IPS DF 6.9 (cell line): ENCODE data around the gene RUFY3.
"Not testable (repeated sequence)": the region's sequence is repeated elsewhere in the genome, so short reads cannot be mapped to it uniquely, and the experiment has no call there.

Source experiments
- DNase-seq: peaks from one replicate; pipeline ENCODE4 v3.0.0-alpha.2; 2013; ENCODE audit warnings: low read depth, low spot score
- H3K27ac ChIP-seq: one replicate; pipeline ENCODE4 v1.5.1; 2013; ENCODE audit warnings: low read length, control low read depth
- H3K27me3 ChIP-seq: 2 replicates; pipeline ENCODE4 v1.6.1; 2013; ENCODE audit warnings: mild to moderate bottlenecking, low read length; ENCODE audit not compliant: control insufficient read depth, insufficient read depth
- H3K36me3 ChIP-seq: 2 replicates; pipeline ENCODE4 v1.6.1; 2013; ENCODE audit warnings: low read length; ENCODE audit not compliant: control insufficient read depth, insufficient read depth
- H3K4me1 ChIP-seq: 2 replicates; pipeline ENCODE4 v1.6.1; 2013; ENCODE audit warnings: low read length; ENCODE audit not compliant: control insufficient read depth, insufficient read depth
- H3K4me3 ChIP-seq: 2 replicates; pipeline ENCODE4 v1.5.1; 2013; ENCODE audit warnings: mild to moderate bottlenecking, low read length
- H3K9me3 ChIP-seq: 2 replicates; pipeline ENCODE4 v1.6.1; 2013; ENCODE audit warnings: low read length, inconsistent platforms; ENCODE audit not compliant: control insufficient read depth, insufficient read depth
- WGBS: extraction: QIAGEN DNeasy Blood & Tissue Kit; methylation state at CpG from one replicate; pipeline ENCODE4 v1.1.7; 2013; ENCODE audit warnings: mixed read lengths, missing lambda C conversion rate; ENCODE audit not compliant: insufficient read length, insufficient coverage; 5-methylcytosine and 5-hydroxymethylcytosine counted together

The RUFY3 gene

DNA sequence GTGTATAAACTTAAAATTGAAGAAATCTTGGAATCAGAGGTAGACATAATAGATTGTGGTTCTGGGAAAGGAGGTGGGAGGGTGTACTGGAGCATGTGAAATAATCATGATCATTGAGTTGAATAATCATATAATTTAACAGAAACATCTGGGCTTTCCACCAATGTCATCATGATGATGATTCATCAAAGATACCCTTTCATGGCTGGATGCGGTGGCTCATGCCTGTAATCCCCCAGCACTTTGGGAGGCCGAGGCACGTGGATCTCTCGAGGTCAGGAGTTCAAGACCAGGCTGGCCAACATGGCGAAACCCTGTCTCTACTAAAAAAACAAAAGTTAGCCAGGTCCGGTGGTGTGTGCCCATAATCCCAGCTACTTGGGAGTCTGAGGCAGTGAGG is 6.7 kb upstream of the RUFY3 start:
- H3K4me1 ChIP-seq = no peaks in the 10 kb centered on the region
- no peaks in the 10 kb centered on the region for H3K36me3 ChIP-seq
- H3K27ac ChIP-seq = no peak overlapping the region
- no peaks in the 10 kb centered on the region for H3K27me3 ChIP-seq
- WGBS = no CpG with 5 or more reads among the region's 6 CpGs
- no peaks in the 10 kb centered on the region for H3K9me3 ChIP-seq
- no peak overlapping the region for H3K4me3 ChIP-seq
- no peak for DNase-seq

DNA sequence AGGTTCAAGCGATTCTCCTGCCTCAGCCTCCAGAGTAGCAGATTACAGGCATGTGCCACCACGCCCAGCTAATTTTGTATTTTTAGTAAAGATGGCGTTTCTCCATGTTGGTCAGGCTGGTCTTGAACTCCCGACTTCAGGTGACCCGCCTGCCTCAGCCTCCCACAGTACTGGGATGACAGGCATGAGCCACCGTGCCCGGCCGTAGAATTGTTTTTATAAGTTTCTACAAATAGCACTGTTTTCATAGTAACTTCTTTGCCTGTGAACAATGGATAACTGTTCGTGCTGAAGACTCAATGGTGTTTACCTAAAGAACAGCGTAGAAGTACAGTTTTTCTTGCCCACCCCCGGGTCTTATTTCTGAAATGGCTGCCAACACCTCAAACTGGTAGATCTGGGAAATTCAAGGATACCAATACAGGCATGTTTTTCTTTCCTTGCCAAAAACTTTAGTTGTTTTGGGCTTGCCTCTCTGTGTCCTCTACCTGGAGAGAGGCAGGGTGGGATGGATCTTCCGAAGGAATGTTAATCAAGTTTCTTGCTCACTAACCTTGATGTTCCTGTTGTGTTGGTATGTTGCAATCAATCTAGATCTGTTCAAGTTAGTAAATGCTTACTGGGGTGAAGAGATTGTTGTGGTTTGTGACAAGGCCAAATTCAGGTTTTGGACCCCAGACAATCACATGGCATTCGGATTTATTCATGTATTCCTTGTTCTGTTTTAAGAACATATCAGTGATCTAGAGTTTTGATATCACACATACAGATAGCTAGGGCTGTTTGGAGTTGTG is 2.8 kb upstream of the RUFY3 start:
- H3K27ac ChIP-seq = no peak overlapping the region
- WGBS = no CpG with 5 or more reads among the region's 13 CpGs
- no peak overlapping the region for H3K4me3 ChIP-seq
- H3K9me3 ChIP-seq = no peaks in the 10 kb centered on the region
- no peak for DNase-seq
- no peaks in the 10 kb centered on the region; the same call in 1 of the 2 replicates for H3K36me3 ChIP-seq
- no peaks in the 10 kb centered on the region for H3K27me3 ChIP-seq
- peaks cover 1% of the 10 kb centered on the region; the same call in 1 of the 2 replicates for H3K4me1 ChIP-seq

DNA sequence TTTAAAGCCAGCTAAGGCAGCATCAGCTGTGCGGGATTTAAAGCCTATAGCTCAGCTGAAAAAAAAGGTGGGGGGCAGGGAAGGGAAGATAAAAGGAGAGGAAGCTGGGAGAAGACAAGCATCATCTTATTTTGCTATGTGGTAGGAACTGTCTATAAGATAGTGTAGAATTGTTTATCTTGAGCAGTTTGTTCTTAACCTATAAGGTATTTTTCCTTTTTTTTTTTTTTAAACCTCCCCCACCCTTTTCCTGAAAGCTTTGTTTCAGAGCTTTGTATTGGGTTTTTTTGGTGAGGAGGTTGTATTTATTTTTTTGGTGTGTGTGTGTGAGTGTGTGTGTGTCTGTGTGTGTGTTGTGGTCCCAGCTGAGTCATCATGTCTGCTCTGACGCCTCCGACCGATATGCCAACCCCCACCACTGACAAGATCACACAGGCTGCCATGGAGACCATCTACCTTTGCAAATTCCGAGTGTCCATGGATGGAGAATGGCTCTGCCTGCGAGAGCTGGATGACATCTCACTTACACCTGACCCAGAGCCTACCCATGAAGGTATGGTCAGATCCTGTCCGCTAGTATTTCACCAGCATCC is 531 bp downstream of the RUFY3 start:
- DNase-seq = no peak
- Histone ChIP-seq H3K4me1 (peaks cover 1% of the 10 kb centered on the region; the same call in 1 of the 2 replicates), H3K27ac (no peak overlapping the region), H3K9me3 (no peaks in the 10 kb centered on the region), H3K4me3 (no peak overlapping the region), H3K36me3 (no peaks in the 10 kb centered on the region; the same call in 1 of the 2 replicates), H3K27me3 (no peaks in the 10 kb centered on the region)
- WGBS = no CpG with 5 or more reads among the region's 7 CpGs

DNA sequence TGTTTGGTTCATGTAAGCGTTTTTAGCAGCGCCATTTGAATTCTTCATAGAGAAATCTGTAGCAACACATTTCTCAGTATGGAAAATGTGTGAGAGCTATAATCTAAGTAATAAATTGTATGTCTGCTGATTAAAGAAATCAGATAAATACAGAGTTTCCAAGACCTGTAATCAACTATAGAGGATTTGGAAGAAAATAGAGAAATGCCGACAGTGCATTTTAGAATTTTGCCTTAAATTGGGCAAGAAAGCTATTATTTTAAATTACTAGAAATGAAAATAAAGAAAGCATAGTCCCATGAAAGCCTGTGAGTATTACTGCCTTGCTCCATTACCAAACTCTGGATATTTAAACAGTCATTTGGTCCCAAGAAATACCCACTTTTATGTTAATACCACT is 2.7 kb downstream of the RUFY3 start:
- no peak for DNase-seq
- no CpG with 5 or more reads among the region's 3 CpGs for WGBS
- no peak overlapping the region for H3K27ac ChIP-seq
- H3K27me3 ChIP-seq = no peaks in the 10 kb centered on the region
- H3K36me3 ChIP-seq = no peaks in the 10 kb centered on the region; the same call in 1 of the 2 replicates
- H3K9me3 ChIP-seq = no peaks in the 10 kb centered on the region
- H3K4me1 ChIP-seq = peaks cover 1% of the 10 kb centered on the region; the same call in 1 of the 2 replicates
- H3K4me3 ChIP-seq = no peak overlapping the region

DNA sequence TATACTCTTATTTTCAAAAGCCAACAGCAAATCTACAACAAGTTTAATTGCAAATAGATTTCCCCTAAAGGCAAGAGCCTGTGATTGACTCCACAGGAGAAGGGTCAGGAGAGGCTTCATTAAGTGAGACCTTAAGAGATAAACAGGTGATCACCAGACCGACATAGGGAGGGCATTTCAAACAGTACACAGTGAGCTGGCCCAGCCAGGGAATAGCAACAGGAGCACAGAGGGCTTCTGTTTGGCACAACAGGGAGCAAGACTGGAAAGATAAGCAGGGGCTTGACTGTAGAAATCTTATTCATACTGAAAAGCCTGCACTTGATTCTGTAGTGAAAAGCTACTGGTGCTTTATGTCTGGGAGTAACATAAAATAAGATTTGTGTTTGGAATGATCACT is 3.9 kb downstream of the RUFY3 start:
- Histone ChIP-seq H3K4me1 (peaks cover 1% of the 10 kb centered on the region; the same call in 1 of the 2 replicates), H3K4me3 (no peak overlapping the region), H3K9me3 (no peaks in the 10 kb centered on the region), H3K27ac (no peak overlapping the region), H3K27me3 (no peaks in the 10 kb centered on the region), H3K36me3 (no peaks in the 10 kb centered on the region; the same call in 1 of the 2 replicates)
- no peak for DNase-seq
- no CpG with 5 or more reads among the region's 1 CpG for WGBS

DNA sequence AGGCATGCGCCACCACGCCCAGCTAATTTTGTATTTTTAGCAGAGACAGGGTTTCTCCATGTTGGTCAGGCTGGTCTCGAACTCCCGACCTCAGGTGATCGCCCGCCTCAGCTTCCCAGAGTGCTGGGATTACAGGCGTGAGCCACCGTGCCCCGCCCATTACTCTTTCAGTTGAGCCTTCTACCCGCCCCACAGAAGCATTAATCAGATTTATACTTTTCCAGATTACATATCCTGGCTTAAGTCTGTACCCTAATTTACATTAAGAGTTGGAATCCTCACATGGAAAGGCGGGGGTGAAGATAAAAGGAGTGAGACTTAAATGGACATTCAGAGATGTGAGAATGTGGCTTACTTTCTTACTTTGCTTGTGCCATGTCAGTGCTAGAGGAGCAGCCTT is 4.8 kb downstream of the RUFY3 start:
- DNase-seq, H3K36me3 ChIP-seq, H3K9me3 ChIP-seq, H3K4me1 ChIP-seq, H3K27ac ChIP-seq, H3K4me3 ChIP-seq, H3K27me3 ChIP-seq: not testable (repeated sequence)
- WGBS = no CpG with 5 or more reads among the region's 11 CpGs

DNA sequence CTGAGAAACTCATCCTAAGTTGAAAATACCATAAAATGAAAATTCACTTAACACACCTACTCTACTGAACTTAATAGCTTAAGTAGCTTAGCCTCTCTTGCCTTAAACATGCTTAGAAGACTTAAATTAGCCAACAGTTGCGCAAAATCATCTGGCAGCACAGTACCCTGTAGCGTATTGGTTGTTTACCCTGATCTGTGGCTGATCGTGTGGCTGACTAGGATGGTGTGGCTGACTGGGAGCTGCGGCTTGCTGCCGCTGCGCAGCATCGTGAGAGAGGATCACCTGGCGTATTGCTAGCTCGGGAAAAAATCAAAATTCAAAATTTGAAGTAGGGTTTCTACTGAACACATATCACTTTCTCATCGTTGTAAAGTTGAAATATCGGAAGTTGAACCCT is 6.3 kb downstream of the RUFY3 start:
- Histone ChIP-seq H3K9me3 (no peaks in the 10 kb centered on the region), H3K27ac (no peak overlapping the region), H3K4me1 (no peaks in the 10 kb centered on the region), H3K36me3 (no peaks in the 10 kb centered on the region; the same call in 1 of the 2 replicates), H3K4me3 (no peak overlapping the region), H3K27me3 (no peaks in the 10 kb centered on the region)
- no CpG with 5 or more reads among the region's 11 CpGs for WGBS
- no peak for DNase-seq

DNA sequence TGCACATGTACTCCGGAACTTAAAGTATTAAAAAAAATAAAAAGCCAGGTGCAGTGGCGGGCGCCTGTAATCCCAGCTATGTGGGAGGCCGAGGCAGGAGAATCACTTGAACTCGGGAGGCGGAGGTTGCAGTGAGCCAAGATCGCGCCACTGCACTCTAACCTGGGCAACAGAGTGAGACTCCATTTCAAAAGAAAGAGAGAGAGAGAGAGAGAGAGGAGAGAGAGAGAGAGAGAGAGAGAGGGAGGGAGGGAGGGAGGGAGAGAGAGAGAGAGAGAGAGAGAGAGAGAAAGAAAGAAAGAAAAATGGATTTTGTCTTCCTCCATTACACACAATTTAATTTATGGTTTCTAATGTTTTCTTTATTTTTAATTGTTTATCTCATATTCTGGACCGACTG is 11.1 kb downstream of the RUFY3 start:
- H3K4me3 ChIP-seq, H3K27me3 ChIP-seq, H3K36me3 ChIP-seq, H3K4me1 ChIP-seq, DNase-seq, H3K27ac ChIP-seq, H3K9me3 ChIP-seq: not testable (repeated sequence)
- 100% methylated on average over 1 of the region's 9 CpGs for WGBS

DNA sequence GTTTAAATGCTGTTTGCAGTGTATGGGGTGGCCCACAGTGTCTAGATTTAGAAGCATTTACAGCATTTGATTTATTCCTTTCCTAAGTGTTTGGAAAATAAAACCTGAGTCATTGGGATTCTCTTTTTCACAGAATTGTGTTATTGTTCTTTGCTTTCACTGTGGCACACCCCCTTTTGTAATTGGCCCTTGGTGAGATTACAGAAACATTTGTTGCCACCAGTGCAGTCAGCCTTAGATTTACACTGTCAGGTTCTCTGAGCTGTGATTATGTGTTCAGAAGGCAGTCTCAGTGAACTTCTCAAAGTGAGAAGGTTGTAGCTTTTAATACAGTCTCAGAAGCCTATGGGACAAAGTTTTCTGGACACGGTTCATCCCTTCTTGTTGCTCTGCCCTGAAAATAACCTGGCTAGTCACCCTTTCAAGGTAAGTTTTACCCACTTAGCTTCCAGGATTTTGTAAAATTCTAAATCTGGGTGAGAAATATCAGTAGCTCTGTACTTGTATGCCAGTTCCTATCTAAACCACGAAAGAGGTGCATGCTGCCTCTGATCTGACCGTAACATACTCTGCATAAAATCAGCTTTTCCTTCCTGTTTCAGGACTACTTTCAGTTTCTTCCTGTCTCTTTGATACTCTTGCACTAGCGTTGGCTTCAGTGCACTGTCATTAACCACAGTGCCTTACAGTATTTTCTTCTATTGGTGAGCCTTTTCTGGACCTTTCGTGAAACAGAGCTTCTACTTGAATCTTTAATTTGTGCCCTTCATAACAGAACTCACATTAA is 12.6 kb downstream of the RUFY3 start:
- Histone ChIP-seq H3K9me3 (no peaks in the 10 kb centered on the region), H3K4me3 (no peak overlapping the region), H3K4me1 (no peaks in the 10 kb centered on the region), H3K27ac (no peak overlapping the region), H3K36me3 (no peaks in the 10 kb centered on the region), H3K27me3 (no peaks in the 10 kb centered on the region)
- no peak for DNase-seq
- no CpG with 5 or more reads among the region's 5 CpGs for WGBS

DNA sequence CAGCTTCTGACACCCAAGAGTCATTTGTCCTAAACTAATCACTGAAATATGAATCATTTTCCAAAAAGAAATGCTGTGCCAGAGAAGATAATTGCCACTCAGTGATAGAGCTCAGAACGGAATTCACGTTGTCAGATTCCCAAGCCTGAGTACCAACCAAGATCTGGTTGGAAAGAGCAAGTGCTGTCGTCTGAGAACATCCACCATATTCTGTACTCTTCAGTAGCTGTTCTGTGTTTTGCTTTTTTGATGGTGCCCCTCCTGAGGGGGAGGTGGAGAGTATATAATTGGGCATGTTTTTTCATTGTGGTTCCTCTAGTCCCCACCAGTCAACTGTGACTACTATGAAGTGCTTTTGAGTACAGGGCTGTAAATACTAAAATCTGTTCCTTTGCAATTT is 13.2 kb downstream of the RUFY3 start:
- DNase-seq = no peak
- Histone ChIP-seq H3K27ac (no peak overlapping the region), H3K36me3 (no peaks in the 10 kb centered on the region), H3K9me3 (no peaks in the 10 kb centered on the region), H3K4me1 (no peaks in the 10 kb centered on the region), H3K4me3 (no peak overlapping the region), H3K27me3 (no peaks in the 10 kb centered on the region)
- WGBS = no CpG with 5 or more reads among the region's 3 CpGs
